ENCODE results near the gene KCNIP2.

Gene KCNIP2

GRCh38 chr10:101843032-101844021 lies at the start of gene KCNIP2:
KCNIP2 (minus strand) TSS chr10:101843800; CDS start chr10:101843568, 232 bp downstream.
- no peak for DNase-seq

DNA sequence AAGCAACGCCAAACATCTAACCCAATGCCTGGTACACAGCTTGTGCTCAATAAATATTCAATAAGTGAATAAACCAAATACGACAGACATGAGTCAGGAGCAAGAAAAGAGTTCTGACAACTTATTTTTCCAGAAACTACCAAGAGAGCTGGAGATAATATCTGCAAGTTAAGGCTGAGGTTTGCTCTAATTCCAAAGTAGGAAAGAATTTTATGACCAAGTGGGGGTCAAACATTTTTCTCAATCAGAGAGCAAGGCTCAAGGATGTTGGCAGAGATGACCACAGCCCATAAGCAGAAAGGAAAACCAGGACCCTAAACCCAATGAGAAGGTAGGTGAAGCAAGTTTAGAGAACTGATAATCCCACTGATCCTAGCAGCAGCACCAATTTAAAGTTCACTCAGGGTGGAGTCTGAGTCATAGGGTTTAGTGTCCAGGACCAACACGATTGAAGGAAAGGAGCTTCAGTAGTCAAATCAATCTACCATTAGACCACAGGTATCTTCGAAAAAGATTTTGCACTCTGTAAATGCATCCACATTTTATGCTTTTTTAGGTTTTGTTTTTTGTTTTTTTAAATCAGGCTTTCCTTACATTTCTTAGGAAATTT lies 49.3 kb upstream of the KCNIP2 start:
- no peak for DNase-seq

DNA sequence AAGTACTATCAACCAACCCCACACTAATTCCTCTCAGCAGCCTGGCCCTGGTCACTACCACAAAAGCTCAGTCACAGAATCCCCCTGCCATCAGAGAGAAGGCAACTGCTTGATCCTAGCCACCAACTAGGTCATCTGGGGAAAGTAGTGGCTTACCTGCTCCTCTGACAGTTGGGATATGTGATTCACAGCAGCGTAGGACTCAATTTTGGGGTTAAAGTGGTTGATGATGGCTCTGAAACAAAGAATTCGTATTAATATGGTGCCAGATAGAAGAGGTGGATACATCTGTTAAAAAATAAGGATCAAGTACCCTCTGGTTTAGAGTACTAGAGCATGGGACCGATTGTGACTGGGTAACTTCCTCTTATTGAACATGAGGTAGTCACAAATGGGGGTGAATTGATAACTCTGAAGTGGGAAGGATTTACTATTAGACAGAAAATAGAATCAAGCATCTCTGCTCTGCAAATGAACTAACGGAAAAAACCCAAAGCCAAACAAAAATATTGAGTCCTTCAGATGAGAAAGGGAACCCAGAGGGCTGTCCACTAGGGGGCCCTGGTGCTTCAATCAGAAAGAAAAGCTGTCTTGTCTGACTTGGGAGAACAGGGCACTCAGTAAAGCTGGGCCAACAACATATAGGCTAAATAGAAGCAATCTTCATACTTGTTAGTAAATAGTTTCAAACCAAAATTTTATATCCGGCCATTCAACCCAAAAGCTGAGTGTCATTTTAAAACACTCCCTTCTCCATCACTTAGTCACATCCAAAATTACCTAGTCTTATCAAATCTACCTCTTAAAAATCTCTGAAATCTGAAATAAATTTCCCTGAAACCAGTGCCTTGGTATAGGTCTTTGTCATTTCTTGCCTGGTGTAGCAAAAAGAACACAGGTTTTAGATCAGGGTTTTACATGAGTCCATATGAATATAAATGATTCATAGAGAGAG lies 45.9 kb upstream of the KCNIP2 start:
- peak; percentile 65 for DNase-seq

DNA sequence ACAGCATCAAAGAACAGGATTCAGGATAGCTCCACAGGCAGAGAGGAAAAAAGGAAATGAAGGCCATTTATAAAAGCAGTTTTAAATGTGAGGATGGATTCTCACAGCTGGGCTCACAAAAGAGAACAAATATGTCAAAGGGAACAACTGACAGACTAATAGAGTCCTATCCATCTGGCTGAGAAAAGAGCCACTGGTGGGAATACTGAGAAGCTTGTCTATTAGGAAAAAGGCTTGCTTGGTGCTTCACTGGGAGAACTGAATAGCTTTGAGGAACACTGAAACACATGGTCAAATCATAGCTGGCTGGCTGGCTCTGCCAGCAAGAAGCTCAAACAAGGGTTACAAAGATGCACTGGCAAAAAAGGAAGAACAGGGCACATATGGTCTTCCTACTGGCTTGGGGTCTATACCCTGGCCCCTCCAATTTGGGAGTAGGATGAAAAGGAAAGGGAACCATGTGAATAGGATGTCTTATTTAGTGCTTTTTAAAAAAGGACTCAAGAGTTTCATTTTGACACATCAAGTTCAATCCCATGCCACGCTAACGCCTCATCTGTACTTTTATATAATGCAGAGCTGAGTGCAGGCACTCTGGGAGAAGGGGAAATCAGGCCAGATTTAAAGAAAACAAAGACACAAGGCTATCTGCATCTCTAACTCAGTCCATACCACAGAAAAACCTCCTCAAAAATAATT lies 44.8 kb upstream of the KCNIP2 start:
- DNase-seq = no peak

GRCh38 chr10:101887775-101888174 lies 44.2 kb upstream of the KCNIP2 start:
- DNase-seq = no peak

DNA sequence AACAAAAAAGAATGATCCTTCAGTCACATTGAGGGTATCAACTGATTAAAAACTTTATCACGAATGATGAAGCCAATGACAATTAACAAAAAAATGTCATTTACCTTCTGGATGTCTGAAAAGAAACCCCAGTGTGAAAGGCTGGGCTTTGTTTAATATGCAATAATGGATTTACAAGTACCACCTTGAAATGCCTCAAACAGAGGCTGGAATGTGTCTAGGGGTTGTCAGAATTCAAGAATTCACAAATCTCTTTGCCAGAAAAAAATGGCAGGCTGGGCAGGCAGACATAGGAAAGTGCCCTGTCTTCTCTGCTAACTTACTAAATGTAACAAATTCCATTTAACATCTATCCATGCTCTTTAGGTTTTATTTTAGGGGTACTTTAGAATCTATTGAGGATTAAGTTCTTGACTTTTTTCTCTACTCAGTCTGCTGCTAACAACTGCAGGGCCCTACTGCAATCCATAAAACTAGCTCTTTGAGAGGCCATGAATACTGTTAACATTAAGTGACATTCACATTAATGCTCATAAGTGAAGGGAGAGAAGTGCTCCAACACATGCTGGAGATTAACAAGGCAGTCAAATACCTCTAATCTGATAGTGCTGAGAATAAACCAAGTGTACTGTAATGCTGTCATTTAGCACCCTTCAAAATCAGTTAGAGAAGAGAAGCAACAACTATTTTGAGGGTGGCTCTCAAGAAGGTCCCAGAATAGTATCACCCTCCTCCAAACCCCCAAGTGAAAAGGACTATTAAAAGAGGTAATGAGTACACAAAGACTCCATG lies 43.1 kb upstream of the KCNIP2 start:
- no peak for DNase-seq

DNA sequence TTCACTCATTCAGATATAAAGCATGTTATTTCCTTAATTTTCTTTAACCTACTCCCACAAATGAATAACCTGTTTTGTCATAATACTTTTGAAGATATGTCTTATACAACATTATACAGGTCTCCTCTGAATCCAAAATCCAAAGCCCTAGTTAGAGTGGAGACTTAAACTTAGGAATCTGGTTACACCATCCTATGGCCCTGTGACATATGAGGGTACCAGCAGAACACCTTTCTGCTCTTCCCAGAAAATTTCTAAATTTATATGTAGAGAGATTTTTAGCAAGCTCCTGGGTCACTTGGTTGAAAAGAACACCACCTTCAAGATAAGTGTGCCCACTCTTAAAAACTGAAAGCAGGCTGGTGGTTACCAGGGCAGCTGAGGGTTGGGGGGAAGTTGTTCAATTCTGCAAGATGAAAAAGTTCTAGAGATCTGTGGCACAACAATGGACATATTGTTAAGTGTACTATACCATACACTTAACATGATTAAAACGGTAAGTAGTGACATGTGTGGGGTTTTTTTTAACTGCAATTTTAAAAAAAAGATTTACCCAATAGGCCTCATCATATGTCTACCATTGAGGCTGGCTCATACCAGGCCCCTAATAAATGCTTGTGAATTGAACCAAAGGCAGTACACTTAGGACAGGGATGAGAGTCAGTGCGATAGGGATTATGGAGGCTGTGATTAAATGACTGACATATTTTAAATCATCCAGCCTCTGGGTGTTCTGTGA lies 37.6 kb upstream of the KCNIP2 start:
- no peak for DNase-seq

- no peak for DNase-seq
These were observed 36.6 kb upstream of the KCNIP2 start for GRCh38 chr10:101880232-101880573.

- DNase-seq = no peak
These were observed 36.0 kb upstream of the KCNIP2 start for GRCh38 chr10:101879456-101880231.

- DNase-seq = no peak
These were observed 35.3 kb upstream of the KCNIP2 start for GRCh38 chr10:101878869-101879268.

DNA sequence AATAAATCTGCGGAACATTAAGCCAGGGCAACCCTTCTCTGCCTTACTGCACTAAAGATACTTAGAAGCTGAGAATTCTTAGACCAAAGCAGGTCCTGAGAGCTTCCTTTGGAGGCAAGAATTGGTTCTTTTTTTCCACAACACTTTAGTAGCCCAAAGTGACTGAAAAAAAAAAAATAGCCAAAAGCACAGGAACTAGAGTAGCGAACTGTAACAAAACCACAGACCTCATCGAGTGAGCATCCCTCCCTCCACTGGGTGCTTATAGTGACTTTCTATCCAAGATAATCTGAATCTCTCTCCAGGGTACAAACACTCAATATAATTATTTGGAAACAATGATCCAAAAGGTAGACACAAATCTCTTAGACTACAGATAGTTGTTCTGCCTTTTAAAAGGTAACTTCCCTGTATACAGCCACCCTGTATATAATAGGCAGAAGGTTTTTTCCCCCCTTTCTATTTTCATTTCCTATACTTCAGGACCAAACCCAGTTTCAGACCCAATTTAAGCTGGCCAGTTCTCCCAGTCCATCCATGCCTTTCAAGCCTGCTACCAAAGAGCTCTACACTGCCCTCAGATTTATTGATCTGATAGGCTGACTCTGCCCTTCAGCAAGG lies 31.6 kb upstream of the KCNIP2 start:
- DNase-seq = no peak

DNA sequence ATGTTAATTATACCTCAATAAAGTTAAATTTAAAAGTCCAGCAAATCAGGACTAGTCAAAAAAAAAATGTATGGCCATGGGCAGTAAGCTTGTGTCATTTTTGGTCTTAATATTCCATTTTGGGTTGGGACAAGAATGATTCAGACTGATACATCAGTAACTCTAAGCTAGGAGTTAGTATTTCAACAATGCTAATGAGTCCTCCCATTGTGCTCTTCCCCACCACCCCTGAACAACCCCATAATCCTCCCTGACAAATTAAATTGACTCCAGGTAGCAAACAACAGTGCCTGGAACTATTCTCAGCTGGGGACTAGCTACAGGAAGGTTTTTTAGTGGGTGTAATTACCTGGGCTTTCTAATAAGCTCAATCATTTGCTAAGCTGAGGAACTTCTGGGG lies 30.7 kb upstream of the KCNIP2 start:
- DNase-seq = no peak

DNA sequence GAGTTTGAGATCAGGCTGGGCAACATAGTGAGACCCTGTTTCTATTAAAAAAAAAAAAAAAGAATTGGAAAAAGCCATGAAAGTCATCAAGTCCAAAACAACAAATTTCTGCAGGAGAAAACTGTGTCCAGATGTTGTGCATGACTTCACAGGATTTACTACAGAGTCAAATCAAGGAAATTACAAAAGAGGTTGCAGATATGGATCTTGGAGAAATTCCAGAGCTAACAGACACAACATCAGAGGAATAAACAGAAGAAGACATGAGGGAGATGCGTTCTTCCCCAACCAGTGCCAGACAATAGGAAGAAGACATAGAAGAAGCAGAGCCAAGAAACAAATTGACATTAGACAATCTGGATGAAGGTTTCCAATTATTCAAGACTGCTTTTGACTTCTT lies 24.3 kb upstream of the KCNIP2 start:
- no peak for DNase-seq

DNA sequence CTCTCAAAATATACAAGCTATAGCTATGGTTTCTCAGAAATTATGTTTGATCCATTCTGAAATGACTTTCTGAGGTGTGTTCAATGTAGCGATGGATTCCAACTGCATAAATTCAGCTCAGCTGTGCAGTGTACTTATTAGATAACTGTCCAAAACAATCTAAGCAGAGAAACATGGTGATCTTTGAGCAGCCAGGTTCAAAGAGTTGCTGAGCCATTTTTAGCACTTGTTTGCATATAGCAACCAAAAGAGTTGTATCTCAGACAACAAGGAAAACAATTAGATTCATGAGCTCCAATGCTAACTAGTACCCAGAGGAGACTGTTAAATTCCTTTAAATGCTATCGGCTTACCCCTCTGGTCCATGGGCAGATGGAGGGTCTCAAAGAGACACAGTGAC lies 15.9 kb upstream of the KCNIP2 start:
- no peak for DNase-seq

- DNase-seq = no peak
These were observed 15.3 kb upstream of the KCNIP2 start for GRCh38 chr10:101858723-101859500.

- no peak for DNase-seq
These were observed 14.3 kb upstream of the KCNIP2 start for GRCh38 chr10:101857802-101858476.

DNA sequence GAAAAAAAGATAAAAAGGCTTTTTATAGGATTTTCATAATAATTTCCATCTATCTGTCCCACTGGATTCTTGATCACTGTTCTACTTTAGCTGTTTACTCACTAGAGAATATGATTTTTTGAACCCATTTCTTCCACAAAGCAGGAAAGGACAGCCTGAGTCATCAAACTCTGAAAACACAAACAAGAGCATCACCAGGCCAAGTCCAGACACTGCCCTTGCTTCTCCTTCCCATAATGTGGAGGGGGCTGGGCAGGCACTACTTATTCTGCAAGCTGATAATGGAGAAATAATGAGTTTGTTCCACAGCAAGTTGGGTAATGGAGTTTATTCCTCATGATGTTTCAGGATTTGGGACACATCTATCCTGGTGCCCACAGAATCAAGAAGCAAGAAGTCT lies 13.0 kb upstream of the KCNIP2 start:
- DNase-seq = no peak

- no peak for DNase-seq
These were observed 8.0 kb upstream of the KCNIP2 start for GRCh38 chr10:101851411-101852116.
